K562 (cell line): Measurements from ENCODE around the gene ERF. TPM values are rescaled to one million over a fixed set of nuclear protein-coding genes. Genes with fewer than 3 reads are reported as not detected.

Experiments used
- C11orf30 ChIP-seq: fragments of 450-650 bp; IDR thresholded peaks from 2 replicates; pipeline ENCODE4 v1.6.1; 2016; ENCODE audit warnings: low read depth, mild to moderate bottlenecking
- CBX3 ChIP-seq, 2 experiments: IDR thresholded peaks; 1 replicate in 1 of 2; 2 replicates in 1 of 2; pipeline ENCODE4 v1.6.1; 2012; ENCODE audit warnings: inconsistent platforms in 2 of 2, low read length in 2 of 2, borderline replicate concordance in 1 of 2, control low read depth in 1 of 2
- CREB1 ChIP-seq, 2 experiments: sonication (generic) in 1 of 2; formaldehyde crosslinking in 1 of 2; IDR thresholded peaks; 2 replicates each; pipeline versions ENCODE4 v1.6.1 to v1.8.0; 2012 to 2022; ENCODE audit warnings: inconsistent platforms in 1 of 2, mild to moderate bottlenecking in 1 of 2, missing genetic modification reagents in 1 of 2, moderate library complexity in 1 of 2
- DPF2 ChIP-seq: fragments of 450-650 bp; IDR thresholded peaks from 2 replicates; pipeline ENCODE4 v1.6.1; 2016
- KDM2B ChIP-seq: fragments of 250-450 bp; sonication (Bioruptor Pico); IDR thresholded peaks from 2 replicates; pipeline ENCODE4 v1.8.0; 2021; ENCODE audit warnings: mild to moderate bottlenecking, moderate library complexity
- MEF2D ChIP-seq: conservative IDR thresholded peaks from 2 replicates; pipeline ENCODE4 v1.6.1; 2016; ENCODE audit warnings: low read depth, missing genetic modification characterization, missing compliant biosample characterization
- RCOR1 ChIP-seq, 2 experiments: IDR thresholded peaks; 2 replicates each; pipeline ENCODE4 v1.6.1; 2012; ENCODE audit warnings: low read depth in 2 of 2, low read length in 2 of 2, borderline replicate concordance in 1 of 2, improper control_type of control experiment in 1 of 2
- SIN3B ChIP-seq: fragments of 450-650 bp; IDR thresholded peaks from 2 replicates; pipeline ENCODE4 v1.6.1; 2017; ENCODE audit warnings: low read depth, mild to moderate bottlenecking, moderate library complexity
- TOE1 ChIP-seq, 2 experiments: fragments of 450-650 bp in 1 of 2; sonication (generic) in 1 of 2; formaldehyde crosslinking in 1 of 2; IDR thresholded peaks; 2 replicates each; pipeline versions ENCODE4 v1.7.1 to v1.8.0; 2016 to 2022; ENCODE audit warnings: borderline replicate concordance in 2 of 2, mild to moderate bottlenecking in 2 of 2, antibody characterized with exemption in 1 of 2, inconsistent platforms in 1 of 2, low read depth in 1 of 2, missing genetic modification reagents in 1 of 2, moderate library complexity in 1 of 2
- polyA plus RNA-seq, 8 experiments: library from polyadenylated mRNA; depleted of rRNA in 4 of 8; stranded (reverse) in 5 of 8; unstranded in 3 of 8; fragments of >200 nt; fragmentation: Nextera tagmentation in 2 of 8; fragmentation: Illumina TruSeq in 1 of 8; extraction: Ambion mirVana in 2 of 8; extraction: Trizol in 1 of 8; gene quantifications; 2 replicates each; pipeline versions ENCODE4 v1.2.1 to v1.2.3, GENCODE V29; 2011 to 2014; ENCODE audit warnings: inconsistent platforms in 1 of 8, missing spikeins in 1 of 8
- total RNA-seq, 7 experiments: library from RNA; depleted of rRNA in 6 of 7; stranded (reverse); fragments of >200 nt in 6 of 7; fragmentation: Illumina TruSeq in 2 of 7; extraction: Trizol in 2 of 7; gene quantifications; 2 replicates each; pipeline versions ENCODE4 v1.2.1 to v1.2.3, GENCODE V29; 2011 to 2021; ENCODE audit warnings: low replicate concordance in 1 of 7
- TF ChIP-seq, protein P1 (sequence below): sonication (generic); formaldehyde crosslinking; IDR thresholded peaks from 2 replicates; pipeline ENCODE4 v1.8.0; 2022; ENCODE audit warnings: mild to moderate bottlenecking, missing genetic modification reagents
- TF ChIP-seq, protein P2 (sequence below): fragments of 250-450 bp; sonication (Bioruptor Pico); IDR thresholded peaks from 2 replicates; pipeline ENCODE4 v1.8.0; 2021; ENCODE audit warnings: moderate library complexity, mild to moderate bottlenecking, inconsistent platforms
- TF ChIP-seq, protein P3 (sequence below): sonication (generic); formaldehyde crosslinking; IDR thresholded peaks from 2 replicates; pipeline ENCODE4 v1.9.0; 2022; ENCODE audit warnings: mild to moderate bottlenecking, missing genetic modification reagents
- TF ChIP-seq, protein P4 (sequence below), 2 experiments: fragments of 450-650 bp in 1 of 2; sonication (generic) in 1 of 2; formaldehyde crosslinking; conservative IDR thresholded peaks; 2 replicates each; pipeline versions ENCODE4 v1.4.0 to v1.8.1; 2020 to 2022; ENCODE audit warnings: mild to moderate bottlenecking in 1 of 2, missing genetic modification reagents in 1 of 2
- TF ChIP-seq, protein P5 (sequence below): fragments of 200-800 bp; sonication (Bioruptor generic); IDR thresholded peaks from 2 replicates; pipeline ENCODE4 v1.6.1; 2017; ENCODE audit warnings: missing genetic modification characterization, missing compliant biosample characterization

ERF gene
- total and polyA plus RNA-seq, 9 of the 15 experiments (the other 6 are each of a cell fraction or from before 2014, with no cell fraction given): 0.03 to 75.4 (median 27.0) TPM

DNA sequence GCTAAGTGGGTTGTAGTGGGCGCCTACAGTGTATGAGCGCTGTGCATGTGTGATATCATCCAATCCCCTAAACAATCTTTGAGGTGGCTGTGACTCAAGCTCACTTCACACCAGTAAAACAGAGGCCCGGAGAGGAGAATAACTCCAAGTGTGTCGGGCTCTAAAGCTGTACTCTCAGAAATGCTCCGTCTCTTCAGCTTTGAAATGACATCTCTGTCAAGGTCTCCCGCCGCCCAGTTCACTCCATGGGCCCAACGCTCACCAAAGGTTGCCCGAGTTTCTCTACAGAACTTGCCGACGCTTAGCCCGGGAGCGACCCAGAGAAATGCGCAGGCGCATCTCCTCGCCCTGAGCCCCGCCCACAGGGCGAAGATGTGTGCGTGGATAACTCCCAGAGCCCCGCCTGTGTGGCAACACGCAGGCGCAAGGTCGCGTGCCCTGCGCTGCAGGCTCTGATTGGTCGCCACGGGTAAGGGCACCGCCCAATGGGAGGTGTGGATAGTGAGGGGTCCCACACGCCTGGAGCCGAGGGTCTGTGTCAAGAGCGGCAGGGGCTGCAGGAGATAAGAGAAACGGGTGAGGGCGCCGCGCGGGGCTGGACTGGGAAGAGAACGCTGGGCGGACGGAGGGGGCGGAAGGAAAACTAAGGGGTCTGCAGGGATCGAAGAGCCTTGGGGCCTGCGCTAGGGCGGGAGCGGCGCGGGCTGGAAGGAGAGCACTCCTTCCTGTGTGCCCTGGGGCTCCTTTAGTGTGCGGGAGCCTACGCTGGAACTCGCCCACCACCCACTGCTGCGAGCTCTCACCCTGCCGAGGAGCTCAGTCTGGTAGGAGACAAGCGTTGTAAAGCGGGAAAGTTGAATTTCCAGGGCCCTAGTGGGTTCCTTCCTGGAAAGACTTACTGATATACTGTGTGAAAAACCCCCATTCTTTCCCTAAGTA lies 34.8 kb downstream of the ERF start, which contains the start of gene ZNF526 (continued):
- TF ChIP-seq, protein P1, sequence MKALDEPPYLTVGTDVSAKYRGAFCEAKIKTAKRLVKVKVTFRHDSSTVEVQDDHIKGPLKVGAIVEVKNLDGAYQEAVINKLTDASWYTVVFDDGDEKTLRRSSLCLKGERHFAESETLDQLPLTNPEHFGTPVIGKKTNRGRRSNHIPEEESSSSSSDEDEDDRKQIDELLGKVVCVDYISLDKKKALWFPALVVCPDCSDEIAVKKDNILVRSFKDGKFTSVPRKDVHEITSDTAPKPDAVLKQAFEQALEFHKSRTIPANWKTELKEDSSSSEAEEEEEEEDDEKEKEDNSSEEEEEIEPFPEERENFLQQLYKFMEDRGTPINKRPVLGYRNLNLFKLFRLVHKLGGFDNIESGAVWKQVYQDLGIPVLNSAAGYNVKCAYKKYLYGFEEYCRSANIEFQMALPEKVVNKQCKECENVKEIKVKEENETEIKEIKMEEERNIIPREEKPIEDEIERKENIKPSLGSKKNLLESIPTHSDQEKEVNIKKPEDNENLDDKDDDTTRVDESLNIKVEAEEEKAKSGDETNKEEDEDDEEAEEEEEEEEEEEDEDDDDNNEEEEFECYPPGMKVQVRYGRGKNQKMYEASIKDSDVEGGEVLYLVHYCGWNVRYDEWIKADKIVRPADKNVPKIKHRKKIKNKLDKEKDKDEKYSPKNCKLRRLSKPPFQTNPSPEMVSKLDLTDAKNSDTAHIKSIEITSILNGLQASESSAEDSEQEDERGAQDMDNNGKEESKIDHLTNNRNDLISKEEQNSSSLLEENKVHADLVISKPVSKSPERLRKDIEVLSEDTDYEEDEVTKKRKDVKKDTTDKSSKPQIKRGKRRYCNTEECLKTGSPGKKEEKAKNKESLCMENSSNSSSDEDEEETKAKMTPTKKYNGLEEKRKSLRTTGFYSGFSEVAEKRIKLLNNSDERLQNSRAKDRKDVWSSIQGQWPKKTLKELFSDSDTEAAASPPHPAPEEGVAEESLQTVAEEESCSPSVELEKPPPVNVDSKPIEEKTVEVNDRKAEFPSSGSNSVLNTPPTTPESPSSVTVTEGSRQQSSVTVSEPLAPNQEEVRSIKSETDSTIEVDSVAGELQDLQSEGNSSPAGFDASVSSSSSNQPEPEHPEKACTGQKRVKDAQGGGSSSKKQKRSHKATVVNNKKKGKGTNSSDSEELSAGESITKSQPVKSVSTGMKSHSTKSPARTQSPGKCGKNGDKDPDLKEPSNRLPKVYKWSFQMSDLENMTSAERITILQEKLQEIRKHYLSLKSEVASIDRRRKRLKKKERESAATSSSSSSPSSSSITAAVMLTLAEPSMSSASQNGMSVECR (CRISPR knock-in tag): no peak
- TF ChIP-seq RCOR1 (IDR thresholded peaks at IDR 0.05; ENCODE audit: borderline replicate concordance in 1 of 2, low read depth in 2 of 2, low read length in 2 of 2) (peak in 1 of 2 experiments; percentile 46; a peak in 1 of 4 replicates), MEF2D (tag) (no peak), KDM2B (CRISPR knock-in tag) (no peak), C11orf30 (peak; percentile 92), DPF2 (0 out of 2 replicates have a peak, but pooled peaks have one; percentile 43), CREB1 (IDR thresholded peaks at IDR 0.05) (peak; percentile 64), CREB1 (CRISPR knock-in tag; IDR thresholded peaks at IDR 0.05) (no peak; the same call in 1 of the 2 replicates), CBX3 (IDR thresholded peaks at IDR 0.05; ENCODE audit: borderline replicate concordance in 1 of 2, low read length in 2 of 2) (no peak; a peak in 1 of 3 replicates), TOE1 (IDR thresholded peaks at IDR 0.05; ENCODE audit: borderline replicate concordance) (0 out of 2 replicates have a peak, but pooled peaks have one; percentile 34), TOE1 (CRISPR knock-in tag; IDR thresholded peaks at IDR 0.05; ENCODE audit: borderline replicate concordance, low read depth) (no peak), SIN3B (peak; percentile 89)
- TF ChIP-seq, protein P2, sequence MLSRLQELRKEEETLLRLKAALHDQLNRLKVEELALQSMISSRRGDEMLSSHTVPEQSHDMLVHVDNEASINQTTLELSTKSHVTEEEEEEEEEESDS (CRISPR knock-in tag): no peak
- TF ChIP-seq, protein P3, sequence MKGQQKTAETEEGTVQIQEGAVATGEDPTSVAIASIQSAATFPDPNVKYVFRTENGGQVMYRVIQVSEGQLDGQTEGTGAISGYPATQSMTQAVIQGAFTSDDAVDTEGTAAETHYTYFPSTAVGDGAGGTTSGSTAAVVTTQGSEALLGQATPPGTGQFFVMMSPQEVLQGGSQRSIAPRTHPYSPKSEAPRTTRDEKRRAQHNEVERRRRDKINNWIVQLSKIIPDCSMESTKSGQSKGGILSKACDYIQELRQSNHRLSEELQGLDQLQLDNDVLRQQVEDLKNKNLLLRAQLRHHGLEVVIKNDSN: peak; percentile 95
- TF ChIP-seq, protein P4, sequence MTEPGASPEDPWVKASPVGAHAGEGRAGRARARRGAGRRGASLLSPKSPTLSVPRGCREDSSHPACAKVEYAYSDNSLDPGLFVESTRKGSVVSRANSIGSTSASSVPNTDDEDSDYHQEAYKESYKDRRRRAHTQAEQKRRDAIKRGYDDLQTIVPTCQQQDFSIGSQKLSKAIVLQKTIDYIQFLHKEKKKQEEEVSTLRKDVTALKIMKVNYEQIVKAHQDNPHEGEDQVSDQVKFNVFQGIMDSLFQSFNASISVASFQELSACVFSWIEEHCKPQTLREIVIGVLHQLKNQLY (CRISPR knock-in tag; conservative IDR thresholded peaks at IDR 0.05): no peak
- TF ChIP-seq, protein P5, sequence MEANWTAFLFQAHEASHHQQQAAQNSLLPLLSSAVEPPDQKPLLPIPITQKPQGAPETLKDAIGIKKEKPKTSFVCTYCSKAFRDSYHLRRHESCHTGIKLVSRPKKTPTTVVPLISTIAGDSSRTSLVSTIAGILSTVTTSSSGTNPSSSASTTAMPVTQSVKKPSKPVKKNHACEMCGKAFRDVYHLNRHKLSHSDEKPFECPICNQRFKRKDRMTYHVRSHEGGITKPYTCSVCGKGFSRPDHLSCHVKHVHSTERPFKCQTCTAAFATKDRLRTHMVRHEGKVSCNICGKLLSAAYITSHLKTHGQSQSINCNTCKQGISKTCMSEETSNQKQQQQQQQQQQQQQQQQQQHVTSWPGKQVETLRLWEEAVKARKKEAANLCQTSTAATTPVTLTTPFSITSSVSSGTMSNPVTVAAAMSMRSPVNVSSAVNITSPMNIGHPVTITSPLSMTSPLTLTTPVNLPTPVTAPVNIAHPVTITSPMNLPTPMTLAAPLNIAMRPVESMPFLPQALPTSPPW (CRISPR knock-in tag): peak; percentile 63
